HL-60 (cell line): Measurements from ENCODE around the gene ATP5PB.

Experiments
- DNase-seq, 2 experiments: peaks; one replicate each; pipeline ENCODE4 v3.0.0-alpha.2; 2010 to 2020; ENCODE audit warnings: low read depth in 1 of 2, low spot score in 1 of 2
- H3K27ac ChIP-seq: fragments of 250-450 bp; sonication (Bioruptor Pico); replicated peaks from 2 replicates; pipeline ENCODE4 v1.5.1; 2020; ENCODE audit warnings: mild to moderate bottlenecking, moderate library complexity
- H3K27me3 ChIP-seq: fragments of 250-450 bp; sonication (Bioruptor Pico); 2 replicates; pipeline ENCODE4 v1.5.1; 2021; ENCODE audit warnings: mild to moderate bottlenecking, moderate library complexity; ENCODE audit not compliant: insufficient read depth, poor library complexity, severe bottlenecking
- H3K4me3 ChIP-seq: replicated peaks from 2 replicates; pipeline ENCODE4 v1.5.1; 2011; ENCODE audit warnings: mild to moderate bottlenecking, control low read depth, low read length; ENCODE audit not compliant: insufficient read depth
- GABPA ChIP-seq: IDR thresholded peaks from 2 replicates; pipeline ENCODE4 v1.6.1; 2012; ENCODE audit warnings: low read depth
- POLR2AphosphoS5 ChIP-seq: IDR thresholded peaks from 2 replicates; pipeline ENCODE4 v1.6.1; 2012; ENCODE audit warnings: low read depth
- REST ChIP-seq: IDR thresholded peaks from 2 replicates; pipeline ENCODE4 v1.6.1; 2012; ENCODE audit warnings: low read depth; ENCODE audit not compliant: insufficient replicate concordance
- SPI1 ChIP-seq: IDR thresholded peaks from 2 replicates; pipeline ENCODE4 v1.6.1; 2012; ENCODE audit warnings: low read depth, mild to moderate bottlenecking, borderline replicate concordance
- TF ChIP-seq, protein P1 (sequence below): IDR thresholded peaks from one replicate; pipeline ENCODE4 v1.5.1; 2011; ENCODE audit warnings: low read length, control low read depth, inconsistent platforms; ENCODE audit not compliant: insufficient read depth

Gene ATP5PB

GRCh38 chr1:111509997-111510375 lies 60.7 kb downstream of the ATP5PB start:
- DNase-seq: no peak
- H3K27ac ChIP-seq: no peak overlapping the region
- no peak overlapping the region for H3K4me3 ChIP-seq
- H3K27me3 ChIP-seq: no peaks in the 10 kb centered on the region
- TF ChIP-seq REST: no peak
- no peak for TF ChIP-seq GABPA

GRCh38 chr1:111511370-111511769 lies 62.1 kb downstream of the ATP5PB start:
- no peak for TF ChIP-seq GABPA
- TF ChIP-seq, protein P1, sequence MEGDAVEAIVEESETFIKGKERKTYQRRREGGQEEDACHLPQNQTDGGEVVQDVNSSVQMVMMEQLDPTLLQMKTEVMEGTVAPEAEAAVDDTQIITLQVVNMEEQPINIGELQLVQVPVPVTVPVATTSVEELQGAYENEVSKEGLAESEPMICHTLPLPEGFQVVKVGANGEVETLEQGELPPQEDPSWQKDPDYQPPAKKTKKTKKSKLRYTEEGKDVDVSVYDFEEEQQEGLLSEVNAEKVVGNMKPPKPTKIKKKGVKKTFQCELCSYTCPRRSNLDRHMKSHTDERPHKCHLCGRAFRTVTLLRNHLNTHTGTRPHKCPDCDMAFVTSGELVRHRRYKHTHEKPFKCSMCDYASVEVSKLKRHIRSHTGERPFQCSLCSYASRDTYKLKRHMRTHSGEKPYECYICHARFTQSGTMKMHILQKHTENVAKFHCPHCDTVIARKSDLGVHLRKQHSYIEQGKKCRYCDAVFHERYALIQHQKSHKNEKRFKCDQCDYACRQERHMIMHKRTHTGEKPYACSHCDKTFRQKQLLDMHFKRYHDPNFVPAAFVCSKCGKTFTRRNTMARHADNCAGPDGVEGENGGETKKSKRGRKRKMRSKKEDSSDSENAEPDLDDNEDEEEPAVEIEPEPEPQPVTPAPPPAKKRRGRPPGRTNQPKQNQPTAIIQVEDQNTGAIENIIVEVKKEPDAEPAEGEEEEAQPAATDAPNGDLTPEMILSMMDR: no peak
- TF ChIP-seq REST: no peak
- TF ChIP-seq SPI1: no peak
- no peak for TF ChIP-seq POLR2AphosphoS5
- Histone ChIP-seq H3K27me3 (no peaks in the 10 kb centered on the region), H3K4me3 (no peak overlapping the region), H3K27ac (no peak overlapping the region)
- DNase-seq: no peak
